ENCODE measurements around the gene CAMKK2.
"Not testable (repeated sequence)": the region's sequence is repeated elsewhere in the genome, so short reads cannot be mapped to it uniquely, and the experiment has no call there.

CAMKK2 gene

GRCh38 chr12:121279071-121279375 is 17.5 kb downstream of the CAMKK2 start:
- no peak for DNase-seq (ENCODE audit: low spot score)

GRCh38 chr12:121278169-121279070 is 18.1 kb downstream of the CAMKK2 start:
- no peak for DNase-seq (ENCODE audit: low spot score)

GRCh38 chr12:121277374-121277759 is 19.1 kb downstream of the CAMKK2 start:
- no peak for DNase-seq (ENCODE audit: low spot score)

GRCh38 chr12:121274036-121274763 is 22.3 kb downstream of the CAMKK2 start:
- no peak for DNase-seq (ENCODE audit: low spot score)

- no peak for DNase-seq (ENCODE audit: low spot score)
Observed at GRCh38 chr12:121273364-121273896, 23.1 kb downstream of the CAMKK2 start.

- no peak for DNase-seq (ENCODE audit: low spot score)
Observed at GRCh38 chr12:121267822-121268221, 28.7 kb downstream of the CAMKK2 start.

GRCh38 chr12:121264951-121265515 is 31.5 kb downstream of the CAMKK2 start:
- DNase-seq (ENCODE audit: low spot score), result no peak

- no peak for DNase-seq (ENCODE audit: low spot score)
Observed at GRCh38 chr12:121264135-121264534, 32.4 kb downstream of the CAMKK2 start.

GRCh38 chr12:121263206-121263935 is 33.1 kb downstream of the CAMKK2 start:
- DNase-seq (ENCODE audit: low spot score), result no peak

GRCh38 chr12:121261398-121261797 is 35.1 kb downstream of the CAMKK2 start:
- no peak for DNase-seq (ENCODE audit: low spot score)

GRCh38 chr12:121260091-121260490 is 36.4 kb downstream of the CAMKK2 start:
- no peak for DNase-seq (ENCODE audit: low spot score)

GRCh38 chr12:121259074-121259473 is 37.4 kb downstream of the CAMKK2 start:
- DNase-seq (ENCODE audit: low spot score), result no peak

GRCh38 chr12:121257704-121258449 is 38.6 kb downstream of the CAMKK2 start:
- not testable (repeated sequence) for DNase-seq (ENCODE audit: low spot score)

GRCh38 chr12:121255433-121255832 is 41.1 kb downstream of the CAMKK2 start:
- DNase-seq (ENCODE audit: low spot score), result no peak

GRCh38 chr12:121253638-121254335 is 42.7 kb downstream of the CAMKK2 start:
- no peak for DNase-seq (ENCODE audit: low spot score)

- no peak for DNase-seq (ENCODE audit: low spot score)
Observed at GRCh38 chr12:121252712-121253345, 43.7 kb downstream of the CAMKK2 start.

- DNase-seq (ENCODE audit: low spot score), result no peak
Observed at GRCh38 chr12:121251838-121252237, 44.7 kb downstream of the CAMKK2 start.

- DNase-seq (ENCODE audit: low spot score), result no peak
Observed at GRCh38 chr12:121250359-121250758, 46.1 kb downstream of the CAMKK2 start.

- DNase-seq (ENCODE audit: low spot score), result no peak
Observed at GRCh38 chr12:121248622-121249021, 47.9 kb downstream of the CAMKK2 start.

GRCh38 chr12:121246893-121247557 is 49.5 kb downstream of the CAMKK2 start:
- DNase-seq (ENCODE audit: low spot score), result no peak
